Pulmonary artery endothelial cell (primary cell): ENCODE data around the gene FAM50B. TPM values are rescaled to one million over a fixed set of nuclear protein-coding genes. Genes with fewer than 3 reads are reported as not detected.
"Not testable (repeated sequence)": the region's sequence is repeated elsewhere in the genome, so short reads cannot be mapped to it uniquely, and the experiment has no call there.

Source experiments
- DNase-seq: peaks from one replicate; pipeline ENCODE4 v3.0.0-alpha.2; 2011; ENCODE audit warnings: low read depth, low spot score
- total RNA-seq: library from RNA; depleted of rRNA; stranded (reverse); fragments of >200 nt; gene quantifications from 2 replicates; pipeline ENCODE4 v1.2.3, GENCODE V29; 2014

Gene FAM50B
- total RNA-seq, 1 donor from 2014 or later = 8.7 TPM

GRCh38 chr6:3849681-3850450 is 693 bp downstream of the FAM50B start:
- DNase-seq = no peak

DNA sequence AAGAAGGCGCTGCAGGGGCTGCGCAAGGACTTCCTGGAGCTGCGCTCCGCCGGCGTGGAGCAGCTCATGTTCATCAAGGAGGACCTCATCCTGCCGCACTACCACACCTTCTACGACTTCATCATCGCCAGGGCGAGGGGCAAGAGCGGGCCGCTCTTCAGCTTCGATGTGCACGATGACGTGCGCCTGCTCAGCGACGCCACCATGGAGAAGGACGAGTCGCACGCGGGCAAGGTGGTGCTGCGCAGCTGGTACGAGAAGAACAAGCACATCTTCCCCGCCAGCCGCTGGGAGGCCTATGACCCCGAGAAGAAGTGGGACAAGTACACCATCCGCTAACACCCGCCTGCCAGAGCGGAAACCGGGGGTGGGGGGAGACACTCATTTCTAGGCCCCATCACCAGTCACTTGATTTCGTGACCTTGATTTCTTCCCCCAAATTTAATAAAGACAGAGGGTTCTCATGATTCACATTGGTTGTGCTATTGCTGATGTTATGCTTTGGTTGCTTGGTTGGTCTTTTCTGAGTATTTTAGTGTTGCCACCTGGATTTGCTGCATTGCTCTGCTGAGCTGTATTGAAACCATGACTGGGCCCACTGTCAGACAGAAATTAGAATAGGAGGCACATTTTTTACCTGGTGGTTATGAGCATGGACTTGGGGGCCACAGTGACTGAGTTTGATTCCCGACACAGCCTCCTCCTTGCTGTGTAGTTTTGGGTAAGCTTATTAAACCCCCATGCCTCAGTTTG is 1.5 kb downstream of the FAM50B start:
- no peak for DNase-seq

DNA sequence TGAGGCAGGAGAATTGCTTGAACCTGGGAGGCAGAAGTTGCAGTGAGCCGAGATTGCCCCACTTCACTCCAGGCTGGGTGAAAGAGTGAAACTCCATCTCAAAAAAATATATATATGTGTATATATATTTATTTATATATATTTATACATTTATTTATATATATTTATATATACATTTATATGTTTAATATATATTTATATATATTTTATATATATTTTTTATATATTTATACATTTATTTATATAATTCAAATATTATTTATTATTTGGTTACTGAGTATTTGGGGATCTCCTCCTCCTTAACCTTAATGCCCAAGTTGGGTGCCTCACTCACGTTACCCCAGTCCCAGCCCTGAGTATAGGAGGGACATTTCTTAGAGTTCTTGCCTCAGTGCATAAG is 2.7 kb downstream of the FAM50B start:
- DNase-seq = no peak

DNA sequence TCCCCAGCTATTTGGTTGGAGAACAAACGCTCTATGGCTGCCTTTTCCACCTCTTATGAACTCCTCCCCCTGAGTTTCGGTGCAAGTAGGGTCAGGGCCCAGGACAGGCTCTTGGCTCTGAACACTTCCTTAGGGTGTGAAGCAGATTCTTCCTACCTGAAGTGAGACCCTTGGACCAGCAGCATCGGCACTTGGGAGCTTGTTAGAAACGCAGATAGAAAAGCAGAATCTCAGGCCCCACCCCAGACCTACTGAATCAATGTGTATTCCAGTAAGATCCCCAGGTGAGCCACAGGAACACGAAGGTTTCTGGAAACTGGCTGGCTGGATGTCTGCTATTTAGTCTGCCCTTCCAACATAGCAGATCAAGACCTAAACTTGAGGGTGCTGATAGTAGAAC is 3.2 kb downstream of the FAM50B start:
- DNase-seq = no peak

GRCh38 chr6:3855866-3856265 is 6.7 kb downstream of the FAM50B start:
- no peak for DNase-seq

GRCh38 chr6:3856576-3856975 is 7.4 kb downstream of the FAM50B start:
- no peak for DNase-seq

DNA sequence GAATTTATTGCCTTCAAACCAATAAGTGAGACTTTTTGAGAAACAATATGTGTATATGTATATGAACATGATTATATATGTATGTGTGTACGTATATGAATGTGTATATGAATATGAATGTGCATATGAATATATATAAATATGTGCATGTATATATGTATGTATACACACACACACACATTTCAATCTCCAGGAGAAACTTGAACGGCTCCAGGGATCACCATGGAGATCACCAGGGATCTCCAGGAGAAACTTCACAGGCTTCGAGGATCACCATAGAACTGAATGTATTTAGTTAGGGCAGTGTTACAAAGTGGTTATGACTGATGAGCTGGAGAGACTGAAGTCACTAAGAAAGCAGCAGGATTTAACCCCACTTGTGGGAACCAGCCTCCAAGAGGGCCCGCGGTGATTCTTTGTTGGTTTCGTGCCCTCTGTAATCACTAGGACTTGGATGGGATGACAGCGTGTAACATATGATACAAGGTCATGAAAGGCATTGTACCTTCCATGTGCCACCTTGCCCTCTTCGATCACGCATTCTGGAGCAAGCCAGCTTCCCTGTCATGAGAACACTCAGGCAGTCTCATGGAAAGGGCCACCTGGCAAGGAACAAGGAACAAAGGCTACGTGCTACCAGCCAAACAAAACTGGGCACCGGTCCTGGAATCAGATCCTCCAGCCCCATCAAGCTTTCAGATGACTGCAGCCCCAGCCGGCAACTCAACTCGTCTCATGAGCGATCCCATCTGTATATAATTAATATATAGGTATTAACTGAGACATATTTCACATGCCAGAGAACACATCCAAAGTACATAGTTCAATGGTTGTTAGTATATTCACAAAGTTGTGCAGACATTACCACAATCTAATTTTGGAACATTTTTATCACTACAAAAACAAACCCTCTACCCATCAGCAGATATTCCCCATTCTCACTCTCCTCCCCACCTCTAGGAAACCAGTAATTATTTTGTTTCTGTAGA is 8.6 kb downstream of the FAM50B start:
- no peak for DNase-seq

GRCh38 chr6:3859878-3860552 is 10.8 kb downstream of the FAM50B start:
- DNase-seq = no peak

GRCh38 chr6:3861424-3861823 is 12.3 kb downstream of the FAM50B start:
- no peak for DNase-seq

DNA sequence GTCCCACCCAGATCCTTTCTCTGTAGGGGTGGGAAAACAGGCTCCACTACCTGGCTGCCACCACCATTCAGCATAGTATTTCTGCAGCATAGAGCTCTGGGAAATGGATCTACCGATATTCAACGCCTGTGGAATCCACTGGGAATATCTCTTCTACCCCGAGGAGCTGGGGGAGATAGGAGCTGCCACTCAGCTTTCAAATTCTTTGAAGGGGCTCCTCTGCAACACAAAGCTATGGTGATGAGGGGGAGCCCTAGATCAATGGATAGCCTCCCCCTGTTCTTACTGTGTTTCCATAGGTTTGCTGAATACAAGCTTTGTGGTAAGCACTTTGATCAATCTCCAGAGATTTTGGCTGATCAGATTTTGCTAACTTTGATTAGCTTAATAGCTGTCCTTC is 12.9 kb downstream of the FAM50B start:
- DNase-seq = no peak

- DNase-seq = not testable (repeated sequence)
Observed at GRCh38 chr6:3863322-3863721, 14.1 kb downstream of the FAM50B start.

DNA sequence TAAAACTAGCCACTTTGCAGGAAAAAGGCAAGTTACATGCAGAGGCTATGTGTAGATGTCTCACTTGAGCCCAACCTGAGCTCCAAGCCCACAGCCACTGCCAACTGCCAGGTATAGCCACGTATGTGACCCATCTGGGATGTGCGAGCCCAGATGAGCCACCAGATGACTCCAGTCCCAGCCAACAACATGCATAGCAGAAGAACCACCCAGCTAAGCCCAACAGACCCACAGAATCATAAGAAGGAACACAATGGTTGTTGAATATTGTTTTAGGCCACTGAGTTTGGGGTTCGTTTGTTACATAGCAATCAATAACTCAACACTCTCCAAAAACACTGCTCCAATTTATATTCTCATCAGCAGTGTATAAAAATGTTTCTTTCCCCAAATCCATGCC is 16.3 kb downstream of the FAM50B start:
- no peak for DNase-seq

DNA sequence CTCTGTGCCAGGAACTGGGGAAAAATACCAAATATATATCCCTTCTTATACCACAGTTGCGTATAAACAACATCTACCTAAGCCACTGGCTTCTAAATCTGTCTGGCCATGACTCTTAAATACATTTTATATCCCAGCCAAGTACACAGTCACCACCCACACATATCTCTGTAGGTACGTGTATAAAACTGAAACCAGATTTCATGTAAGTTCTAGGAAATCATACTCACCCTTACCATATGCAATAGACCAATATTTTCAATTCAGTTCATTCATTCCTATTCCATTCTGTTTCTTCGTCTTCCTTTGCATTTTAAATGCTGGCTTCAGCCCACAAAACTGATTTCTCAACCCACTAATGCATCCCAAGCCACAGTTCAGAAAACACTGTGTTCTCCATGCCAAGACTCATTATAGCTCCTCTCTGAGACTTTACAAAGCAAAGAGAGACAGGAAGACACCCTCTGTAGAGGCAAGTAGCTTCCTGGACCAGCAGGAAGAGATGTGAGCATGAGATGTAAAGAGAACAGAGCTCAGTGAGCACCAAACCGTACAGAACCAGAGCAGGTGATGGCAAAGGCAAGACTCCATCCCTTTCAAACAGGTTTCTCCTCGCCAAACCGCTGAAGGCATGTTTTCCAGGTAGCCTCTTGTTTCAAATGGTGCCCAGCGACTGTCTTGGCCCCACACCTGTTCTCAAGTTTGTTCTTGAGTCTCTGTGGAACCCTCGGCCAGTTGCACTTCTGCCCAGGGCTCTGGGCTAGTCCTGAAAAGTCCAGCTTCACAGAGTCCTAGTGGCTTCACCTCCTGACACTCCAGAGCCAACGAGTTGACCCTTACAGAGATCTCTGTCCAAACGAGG is 18.7 kb downstream of the FAM50B start:
- no peak for DNase-seq

DNA sequence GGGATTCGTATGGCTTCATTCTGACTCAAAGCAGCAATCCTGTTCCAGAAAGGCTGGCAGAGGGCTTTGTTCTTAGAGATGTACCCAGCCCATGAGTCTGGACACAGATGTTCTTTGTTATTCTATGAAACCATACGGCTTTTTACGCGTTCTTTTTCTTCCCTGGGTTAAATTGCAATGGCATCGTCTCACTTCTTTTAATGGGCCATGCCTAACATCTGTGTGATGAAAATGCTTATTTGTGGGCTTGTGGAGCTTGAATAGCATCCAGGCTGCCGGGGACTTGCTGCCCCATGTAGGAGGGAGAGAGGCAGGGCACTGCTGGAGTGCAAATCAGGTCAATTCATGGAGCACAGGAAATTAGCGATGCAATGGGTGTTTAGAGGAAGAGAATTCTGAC is 19.4 kb downstream of the FAM50B start:
- DNase-seq = no peak

DNA sequence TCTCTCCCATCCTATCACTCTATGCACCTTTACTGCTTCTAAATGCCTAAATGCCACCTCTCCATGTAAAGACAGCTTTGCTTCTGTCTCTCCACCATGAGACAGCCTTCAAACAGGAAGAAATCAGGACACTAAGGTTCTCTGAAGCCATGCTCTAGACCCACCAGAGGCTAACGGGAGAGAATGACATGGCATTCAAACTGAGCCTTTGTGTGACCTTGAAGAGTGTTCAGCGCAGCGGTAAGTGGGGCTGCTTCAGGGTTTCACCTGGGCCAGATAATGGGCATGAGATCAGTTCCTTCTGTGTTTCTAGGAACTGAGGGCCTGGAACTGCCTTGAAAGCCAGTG is 20.1 kb downstream of the FAM50B start:
- no peak for DNase-seq

DNA sequence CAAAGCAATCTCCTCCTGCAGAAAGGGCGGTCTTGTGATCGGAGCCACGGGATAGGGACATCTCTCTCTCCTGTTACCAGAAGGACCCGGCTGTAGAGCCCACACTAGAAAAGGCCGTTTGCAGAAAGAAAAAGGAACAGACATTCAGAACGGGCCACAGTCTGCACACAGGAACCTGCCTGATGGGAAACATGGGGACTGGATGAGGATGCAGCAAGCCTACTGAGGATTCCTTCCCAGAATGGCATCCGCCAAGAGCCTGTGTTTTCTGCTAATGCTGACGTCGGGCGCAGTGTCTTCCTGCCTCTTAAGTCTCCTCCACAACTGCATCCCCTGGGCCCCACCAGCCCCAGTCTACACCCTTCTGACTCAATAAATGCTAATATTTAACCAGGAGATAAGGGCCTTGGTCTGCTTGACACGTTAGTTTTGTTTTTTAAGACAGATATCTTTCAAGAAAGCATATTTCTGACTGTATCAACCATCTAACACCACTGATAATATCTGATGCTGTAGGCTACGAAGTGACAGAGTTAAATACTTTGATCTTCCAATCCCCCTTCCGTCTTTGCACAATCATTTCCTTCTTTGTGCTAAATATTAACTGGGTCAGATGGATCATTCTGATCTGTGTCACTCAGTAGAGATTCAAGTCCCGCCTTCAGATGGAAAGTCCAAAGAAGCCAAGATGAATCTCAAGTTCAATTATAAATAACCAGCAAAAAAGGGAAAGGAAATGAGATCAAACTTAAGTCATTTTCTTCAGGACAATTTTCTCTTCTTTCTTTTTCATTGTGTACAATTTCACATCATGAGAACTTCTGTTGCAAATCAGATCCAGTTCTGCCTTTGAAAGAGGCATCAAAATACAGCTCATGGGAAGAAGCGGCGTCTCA is 20.7 kb downstream of the FAM50B start:
- DNase-seq = no peak

DNA sequence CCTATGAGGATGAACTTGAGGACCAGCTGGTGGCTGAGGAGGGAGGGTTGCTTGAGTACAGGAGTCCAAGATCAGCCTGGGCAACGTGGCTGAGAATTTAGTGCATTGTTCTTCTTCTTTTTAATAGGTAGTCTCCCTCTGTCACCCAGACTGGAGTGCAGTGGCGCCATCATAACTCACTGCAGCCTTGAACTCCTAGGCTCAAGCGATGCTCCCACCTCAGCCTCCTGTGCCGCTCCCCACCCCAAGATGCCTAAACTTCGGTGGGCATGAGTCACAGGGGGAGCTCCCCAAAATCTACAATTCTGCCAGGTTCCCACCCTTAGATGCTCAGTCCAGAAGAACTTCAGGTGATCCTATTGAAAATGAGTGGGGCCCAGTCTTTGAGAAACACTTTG is 21.4 kb downstream of the FAM50B start:
- DNase-seq = no peak

DNA sequence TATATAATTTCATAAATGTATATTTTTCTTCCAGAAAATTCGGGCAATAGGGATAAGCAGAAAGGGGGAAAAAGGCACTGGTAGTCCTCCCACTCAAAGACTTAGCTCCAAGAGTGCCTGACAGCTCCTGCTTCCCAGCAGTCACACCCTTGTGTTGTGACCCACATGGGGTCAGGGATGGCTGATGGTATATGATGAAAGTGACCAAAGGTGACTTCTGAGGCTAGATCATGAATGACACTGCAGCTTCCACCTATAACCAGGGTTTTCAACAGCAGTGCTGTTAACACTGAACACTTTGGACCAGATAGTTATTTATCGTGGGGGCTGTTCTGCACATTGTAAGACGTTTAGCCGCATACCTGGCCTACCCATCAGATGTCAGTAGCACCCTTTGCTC is 22.3 kb downstream of the FAM50B start:
- no peak for DNase-seq

- no peak for DNase-seq
Observed at GRCh38 chr6:3871939-3872338, 22.8 kb downstream of the FAM50B start.
